ENCODE data around the gene ATP2B1.
"Not testable (repeated sequence)": the region's sequence is repeated elsewhere in the genome, so short reads cannot be mapped to it uniquely, and the experiment has no call there.

Gene ATP2B1

GRCh38 chr12:89710873-89711750 is 2.5 kb upstream of the ATP2B1 start:
- no peak for DNase-seq

- DNase-seq = peak; percentile 48
Observed at GRCh38 chr12:89709995-89710872, 1.6 kb upstream of the ATP2B1 start.

- DNase-seq = peak; percentile 99
Observed at GRCh38 chr12:89709157-89709994, 738 bp upstream of the ATP2B1 start.

GRCh38 chr12:89707703-89708564 is 704 bp downstream of the ATP2B1 start:
- DNase-seq = peak; percentile 59

- DNase-seq = no peak
Observed at GRCh38 chr12:89706986-89707702, 1.5 kb downstream of the ATP2B1 start.

GRCh38 chr12:89706551-89706950 is 2.1 kb downstream of the ATP2B1 start:
- DNase-seq = no peak

- no peak for DNase-seq
Observed at GRCh38 chr12:89704457-89704856, 4.2 kb downstream of the ATP2B1 start.

GRCh38 chr12:89703768-89704167 is 4.9 kb downstream of the ATP2B1 start:
- DNase-seq = no peak

GRCh38 chr12:89702503-89702902 is 6.1 kb downstream of the ATP2B1 start:
- DNase-seq = no peak

- DNase-seq = no peak
Observed at GRCh38 chr12:89701606-89702206, 6.9 kb downstream of the ATP2B1 start.

- DNase-seq = no peak
Observed at GRCh38 chr12:89700191-89700810, 8.3 kb downstream of the ATP2B1 start.

- no peak for DNase-seq
Observed at GRCh38 chr12:89698607-89699006, 10.0 kb downstream of the ATP2B1 start.

- not testable (repeated sequence) for DNase-seq
Observed at GRCh38 chr12:89697728-89698127, 10.9 kb downstream of the ATP2B1 start.

- DNase-seq = no peak
Observed at GRCh38 chr12:89697296-89697695, 11.3 kb downstream of the ATP2B1 start.

- DNase-seq = no peak
Observed at GRCh38 chr12:89695830-89696229, 12.8 kb downstream of the ATP2B1 start.

GRCh38 chr12:89695100-89695499 is 13.5 kb downstream of the ATP2B1 start:
- no peak for DNase-seq

- DNase-seq = no peak
Observed at GRCh38 chr12:89694542-89694941, 14.1 kb downstream of the ATP2B1 start.

GRCh38 chr12:89693639-89694202 is 14.9 kb downstream of the ATP2B1 start:
- no peak for DNase-seq

GRCh38 chr12:89692439-89692838 is 16.2 kb downstream of the ATP2B1 start:
- DNase-seq = no peak

GRCh38 chr12:89691659-89692058 is 17.0 kb downstream of the ATP2B1 start:
- DNase-seq = no peak

Data from stimulated activated CD4-positive, alpha-beta T cell treated with anti-CD3 and anti-CD28 coated beads, Interleukin-15, amount 100 ng/mL, for 24 hours (primary cell).